Astrocyte of the spinal cord (primary cell): ENCODE measurements around the gene C19orf25.
A peak's percentile ranks its signal among the peaks of the same experiment; 100 is the strongest.

Source experiments
- DNase-seq: peaks from one replicate; pipeline ENCODE4 v3.0.0; 2011; ENCODE audit warnings: low read depth, low spot score
- H3K4me3 ChIP-seq: 2 replicates; pipeline ENCODE4 v1.5.1; 2011; ENCODE audit warnings: low read depth, mild to moderate bottlenecking, low read length, moderate library complexity
- in situ Hi-C: cut with HindIII; loops from 2 replicates; pipeline ENCODE4 v1.10.0; 2017; ENCODE audit warnings: low sequenced_read_pairs
- TF ChIP-seq, protein P1 (sequence below): IDR thresholded peaks from 2 replicates; pipeline ENCODE4 v1.5.1; 2012; ENCODE audit warnings: low read depth, mild to moderate bottlenecking, low read length, inconsistent platforms

Gene C19orf25

DNA sequence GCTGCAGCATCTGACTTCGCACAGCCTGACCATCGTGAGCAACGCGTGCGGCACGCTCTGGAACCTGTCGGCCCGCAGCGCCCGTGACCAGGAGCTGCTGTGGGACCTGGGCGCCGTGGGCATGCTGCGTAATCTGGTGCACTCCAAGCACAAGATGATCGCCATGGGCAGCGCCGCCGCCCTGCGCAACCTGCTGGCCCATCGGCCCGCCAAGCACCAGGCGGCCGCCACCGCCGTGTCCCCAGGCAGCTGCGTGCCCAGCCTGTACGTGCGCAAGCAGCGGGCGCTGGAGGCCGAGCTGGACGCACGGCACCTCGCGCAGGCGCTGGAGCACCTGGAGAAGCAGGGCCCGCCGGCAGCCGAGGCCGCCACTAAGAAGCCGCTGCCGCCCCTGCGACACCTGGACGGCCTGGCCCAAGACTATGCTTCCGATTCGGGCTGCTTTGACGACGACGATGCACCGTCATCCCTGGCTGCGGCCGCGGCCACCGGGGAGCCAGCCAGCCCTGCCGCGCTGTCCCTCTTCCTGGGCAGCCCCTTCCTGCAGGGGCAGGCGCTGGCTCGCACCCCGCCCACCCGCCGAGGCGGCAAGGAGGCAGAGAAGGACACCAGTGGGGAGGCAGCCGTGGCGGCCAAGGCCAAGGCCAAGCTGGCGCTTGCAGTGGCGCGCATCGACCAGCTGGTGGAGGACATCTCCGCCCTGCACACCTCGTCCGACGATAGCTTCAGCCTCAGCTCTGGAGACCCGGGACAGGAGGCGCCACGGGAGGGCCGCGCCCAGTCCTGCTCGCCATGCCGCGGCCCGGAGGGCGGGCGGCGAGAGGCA is 13.6 kb downstream of the C19orf25 start:
- DNase-seq, result no peak
- TF ChIP-seq, protein P1, sequence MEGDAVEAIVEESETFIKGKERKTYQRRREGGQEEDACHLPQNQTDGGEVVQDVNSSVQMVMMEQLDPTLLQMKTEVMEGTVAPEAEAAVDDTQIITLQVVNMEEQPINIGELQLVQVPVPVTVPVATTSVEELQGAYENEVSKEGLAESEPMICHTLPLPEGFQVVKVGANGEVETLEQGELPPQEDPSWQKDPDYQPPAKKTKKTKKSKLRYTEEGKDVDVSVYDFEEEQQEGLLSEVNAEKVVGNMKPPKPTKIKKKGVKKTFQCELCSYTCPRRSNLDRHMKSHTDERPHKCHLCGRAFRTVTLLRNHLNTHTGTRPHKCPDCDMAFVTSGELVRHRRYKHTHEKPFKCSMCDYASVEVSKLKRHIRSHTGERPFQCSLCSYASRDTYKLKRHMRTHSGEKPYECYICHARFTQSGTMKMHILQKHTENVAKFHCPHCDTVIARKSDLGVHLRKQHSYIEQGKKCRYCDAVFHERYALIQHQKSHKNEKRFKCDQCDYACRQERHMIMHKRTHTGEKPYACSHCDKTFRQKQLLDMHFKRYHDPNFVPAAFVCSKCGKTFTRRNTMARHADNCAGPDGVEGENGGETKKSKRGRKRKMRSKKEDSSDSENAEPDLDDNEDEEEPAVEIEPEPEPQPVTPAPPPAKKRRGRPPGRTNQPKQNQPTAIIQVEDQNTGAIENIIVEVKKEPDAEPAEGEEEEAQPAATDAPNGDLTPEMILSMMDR, result peak; percentile 42
- H3K4me3 ChIP-seq, result no peak overlapping the region
- in situ Hi-C loops, result no loop called here

GRCh38 chr19:1461862-1462261 is 17.2 kb downstream of the C19orf25 start:
- TF ChIP-seq, protein P1, result no peak
- no peak for DNase-seq
- no peak overlapping the region for H3K4me3 ChIP-seq
- in situ Hi-C loops, result no loop called here

DNA sequence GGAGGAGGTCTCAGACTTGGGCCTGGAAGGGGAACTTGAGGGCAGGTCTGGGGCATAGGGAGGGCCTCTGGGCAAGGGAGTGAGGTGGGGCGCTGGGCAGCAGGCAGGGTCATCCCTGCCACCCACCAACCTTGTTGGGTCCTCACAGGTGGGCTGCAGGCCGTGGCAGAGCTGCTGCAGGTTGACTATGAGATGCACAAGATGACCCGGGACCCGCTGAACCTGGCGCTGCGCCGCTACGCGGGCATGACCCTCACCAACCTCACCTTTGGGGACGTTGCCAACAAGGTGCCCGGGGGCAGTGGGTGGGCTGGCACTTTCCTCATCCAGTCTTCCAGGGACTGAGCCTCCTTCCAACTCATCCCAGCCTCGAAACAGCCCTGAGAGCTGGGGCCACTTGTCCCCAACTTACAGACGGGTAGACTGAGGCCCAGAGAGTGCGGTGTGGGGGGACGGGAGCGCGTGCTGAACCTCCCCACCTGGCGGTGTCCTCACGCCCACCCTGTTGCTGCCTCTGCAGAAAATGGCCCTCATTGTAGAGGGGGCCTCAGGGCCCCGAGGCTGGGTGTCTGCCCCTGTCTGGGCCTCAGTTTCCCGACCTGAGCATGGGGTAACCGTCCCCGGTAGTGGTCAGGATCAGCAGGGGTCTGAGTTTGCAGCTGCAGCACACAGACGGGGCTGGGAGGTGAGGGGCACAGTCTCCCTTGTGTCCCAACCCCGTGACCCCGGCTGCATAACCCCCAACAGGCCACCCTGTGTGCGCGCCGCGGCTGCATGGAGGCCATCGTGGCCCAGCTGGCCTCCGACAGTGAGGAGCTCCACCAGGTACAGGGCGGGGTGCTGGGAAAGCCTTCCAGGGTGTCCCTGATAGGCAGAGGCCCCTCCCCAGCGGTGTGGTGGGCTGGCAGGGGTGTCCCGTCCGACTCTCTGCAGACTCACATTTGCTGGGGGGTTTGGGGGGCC is 18.7 kb downstream of the C19orf25 start:
- no peak overlapping the region for H3K4me3 ChIP-seq
- no peak for DNase-seq
- in situ Hi-C loops, result no loop called here
- TF ChIP-seq, protein P1, result no peak

GRCh38 chr19:1459479-1459878 is 19.5 kb downstream of the C19orf25 start:
- DNase-seq, result no peak
- in situ Hi-C loops, result no loop called here
- TF ChIP-seq, protein P1, result no peak
- no peak overlapping the region for H3K4me3 ChIP-seq

- TF ChIP-seq, protein P1, result no peak
- no peak overlapping the region for H3K4me3 ChIP-seq
- DNase-seq, result no peak
- in situ Hi-C loops, result no loop called here
Measured at GRCh38 chr19:1457892-1458291, 21.1 kb downstream of the C19orf25 start.

DNA sequence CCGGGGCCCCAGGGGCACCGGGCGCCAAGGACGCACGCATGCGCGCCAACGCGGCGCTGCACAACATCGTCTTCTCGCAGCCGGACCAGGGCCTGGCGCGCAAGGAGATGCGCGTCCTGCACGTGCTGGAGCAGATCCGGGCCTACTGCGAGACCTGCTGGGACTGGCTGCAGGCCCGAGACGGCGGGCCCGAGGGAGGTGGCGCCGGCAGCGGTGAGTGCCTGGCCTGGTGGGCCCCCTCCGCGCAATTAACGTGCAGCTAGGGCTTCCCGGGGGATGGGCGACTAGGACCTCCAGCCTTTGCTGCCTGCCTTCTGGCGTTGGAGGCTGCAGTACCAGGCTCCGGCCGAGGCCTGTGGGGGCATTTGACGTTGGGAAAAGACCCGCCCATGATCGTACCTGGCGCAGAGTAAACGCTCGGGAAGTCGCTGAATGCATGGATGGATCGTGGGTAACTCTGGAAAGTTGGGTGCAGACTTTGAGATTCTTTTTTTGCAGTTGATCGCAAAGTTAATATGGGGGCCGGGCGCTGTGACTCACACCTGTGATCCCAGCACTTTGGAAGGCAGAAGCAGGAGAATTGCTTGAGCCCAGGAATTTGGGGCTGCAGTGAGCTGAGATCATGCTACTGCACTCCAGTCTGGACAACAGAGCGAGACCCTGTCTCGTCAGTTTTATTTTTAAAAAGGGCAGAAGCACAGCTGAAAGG is 21.8 kb downstream of the C19orf25 start:
- no peak for DNase-seq
- in situ Hi-C loops, result no loop called here
- no peak overlapping the region for H3K4me3 ChIP-seq
- TF ChIP-seq, protein P1, result no peak
